ENCODE measurements around the gene SNX13. TPM values are rescaled to one million over a fixed set of nuclear protein-coding genes. Genes with fewer than 3 reads are reported as not detected.

Gene SNX13
- total RNA-seq, 1 experiment from 2014 or later = 29.0 TPM

DNA sequence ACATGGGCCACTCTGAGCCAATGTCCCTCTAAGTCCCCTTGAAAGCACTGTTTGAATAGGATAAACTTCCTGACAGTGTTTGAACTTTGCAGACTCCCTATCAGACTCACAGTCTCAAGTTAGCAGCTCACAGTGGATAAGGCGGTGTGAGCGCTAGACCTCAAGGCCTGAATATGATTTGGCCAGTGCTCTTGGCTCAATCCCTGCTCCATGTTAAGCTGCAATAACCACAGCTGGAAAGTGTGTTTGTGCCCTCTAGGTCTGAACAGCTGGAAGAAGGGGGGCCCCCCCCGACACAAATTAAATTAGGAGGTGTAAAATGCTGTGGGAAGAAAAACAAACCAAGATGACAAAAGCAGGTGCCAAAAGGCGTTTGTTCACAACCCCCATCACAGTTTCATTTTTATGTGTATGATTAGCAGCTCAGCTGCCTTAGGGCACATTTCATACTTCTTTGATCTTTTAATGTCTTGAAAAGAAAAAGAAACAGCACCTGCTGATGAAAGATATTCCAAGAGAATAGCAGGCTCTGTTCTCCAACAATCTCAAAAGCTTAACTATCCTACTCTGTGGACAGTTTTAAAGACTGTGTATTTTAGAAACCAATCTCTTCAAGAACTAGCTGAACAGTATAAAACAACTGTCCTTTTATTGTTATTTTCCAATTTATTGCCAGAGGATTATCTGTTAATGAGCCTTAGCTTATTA is 167.6 kb downstream of the SNX13 start:
- Histone ChIP-seq H2AK5ac (ENCODE audit: insufficient read length, low read length) (no peak overlapping the region), H3K4me1 (ENCODE audit: insufficient read depth, low read length) (peaks cover 7% of the 10 kb centered on the region; the same call in 1 of the 2 replicates), H3K27ac (ENCODE audit: insufficient read length, low read depth, low read length) (no peak overlapping the region), H3K56ac (ENCODE audit: insufficient read length, low read depth, low read length) (no peak overlapping the region), H3K18ac (ENCODE audit: insufficient read length, low read depth, low read length) (no peak overlapping the region), H2AFZ (ENCODE audit: low read length) (no peak overlapping the region), H3K27me3 (ENCODE audit: insufficient read depth, low read length) (no peaks in the 10 kb centered on the region), H3K9me3 (ENCODE audit: control insufficient read depth, low read depth, low read length) (no peaks in the 10 kb centered on the region), H3K23me2 (ENCODE audit: insufficient read length, low read depth, low read length, poor library complexity, severe bottlenecking) (no peaks in the 10 kb centered on the region), H3K79me2 (ENCODE audit: insufficient read depth, low read length) (no peaks in the 10 kb centered on the region), H3K14ac (ENCODE audit: insufficient read depth, low read length) (no peak overlapping the region), H3T11ph (ENCODE audit: low read length) (no peak overlapping the region), H4K91ac (ENCODE audit: insufficient read length, low read depth, low read length) (no peak overlapping the region), H3K4me2 (ENCODE audit: insufficient read depth, insufficient read length, low read length) (no peak overlapping the region), H4K5ac (ENCODE audit: insufficient read length, low read depth, low read length) (no peak overlapping the region), H3K79me1 (ENCODE audit: insufficient read depth, low read depth, low read length, poor library complexity, severe bottlenecking) (no peaks in the 10 kb centered on the region), H4K8ac (replicated peaks; ENCODE audit: insufficient read length, low read depth, low read length) (no peak overlapping the region), H2BK20ac (ENCODE audit: low read depth, low read length, poor library complexity, severe bottlenecking) (no peak overlapping the region), H2BK120ac (ENCODE audit: low read depth, low read length, poor library complexity, severe bottlenecking) (no peak overlapping the region), H3K9ac (ENCODE audit: extremely low read depth, insufficient read length, low read length) (no peak overlapping the region), H2BK5ac (ENCODE audit: insufficient read length, low read length) (no peak overlapping the region), H4K20me1 (ENCODE audit: control insufficient read depth, insufficient read depth, insufficient read length) (no peaks in the 10 kb centered on the region), H3K4ac (ENCODE audit: low read depth, low read length) (no peak overlapping the region), H3K23ac (ENCODE audit: insufficient read length, low read depth, low read length) (no peak overlapping the region), H2BK12ac (ENCODE audit: insufficient read length, low read depth, low read length) (no peak overlapping the region), H2BK15ac (ENCODE audit: low read depth, low read length) (no peak overlapping the region)
- H3K4me1 Mint-ChIP-seq = peaks cover 22 to 30% of the 10 kb centered on the region in 2 experiments
- no CpG with 5 or more reads among the region's 4 CpGs for WGBS (ENCODE audit: extremely low coverage, insufficient read length, low lambda C conversion rate)
- no peak overlapping the region for H3K27ac Mint-ChIP-seq
- TF ChIP-seq, protein P1, sequence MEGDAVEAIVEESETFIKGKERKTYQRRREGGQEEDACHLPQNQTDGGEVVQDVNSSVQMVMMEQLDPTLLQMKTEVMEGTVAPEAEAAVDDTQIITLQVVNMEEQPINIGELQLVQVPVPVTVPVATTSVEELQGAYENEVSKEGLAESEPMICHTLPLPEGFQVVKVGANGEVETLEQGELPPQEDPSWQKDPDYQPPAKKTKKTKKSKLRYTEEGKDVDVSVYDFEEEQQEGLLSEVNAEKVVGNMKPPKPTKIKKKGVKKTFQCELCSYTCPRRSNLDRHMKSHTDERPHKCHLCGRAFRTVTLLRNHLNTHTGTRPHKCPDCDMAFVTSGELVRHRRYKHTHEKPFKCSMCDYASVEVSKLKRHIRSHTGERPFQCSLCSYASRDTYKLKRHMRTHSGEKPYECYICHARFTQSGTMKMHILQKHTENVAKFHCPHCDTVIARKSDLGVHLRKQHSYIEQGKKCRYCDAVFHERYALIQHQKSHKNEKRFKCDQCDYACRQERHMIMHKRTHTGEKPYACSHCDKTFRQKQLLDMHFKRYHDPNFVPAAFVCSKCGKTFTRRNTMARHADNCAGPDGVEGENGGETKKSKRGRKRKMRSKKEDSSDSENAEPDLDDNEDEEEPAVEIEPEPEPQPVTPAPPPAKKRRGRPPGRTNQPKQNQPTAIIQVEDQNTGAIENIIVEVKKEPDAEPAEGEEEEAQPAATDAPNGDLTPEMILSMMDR (conservative IDR thresholded peaks at IDR 0.05) = no peak
- peaks cover 2% of the 10 kb centered on the region for H3K27me3 Mint-ChIP-seq (ENCODE audit: low read depth)
- no peak overlapping the region for H3K4me3 Mint-ChIP-seq
- no peaks in the 10 kb centered on the region for H3K36me3 Mint-ChIP-seq (ENCODE audit: insufficient read depth in 1 of 3, low read depth in 3 of 3)
- no peaks in the 10 kb centered on the region for H3K9me3 Mint-ChIP-seq
- no peak for DNase-seq
